SK-N-SH treated with all-trans-retinoic acid at 6 μM for 48 hours (cell line): ENCODE results near the gene AP2A2.

Experiments
- ATAC-seq: fragments of 200-7000 bp; cut with Tn5 transposase; 3 replicates; pipeline ENCODE4 v1.9.1; 2020; ENCODE audit warnings: mild to moderate bottlenecking, moderate library complexity
- ARNTL ChIP-seq: fragments of 450-650 bp; formaldehyde crosslinking; IDR thresholded peaks from 2 replicates; pipeline ENCODE4 v1.5.0; 2020; ENCODE audit warnings: low read depth, mild to moderate bottlenecking, moderate library complexity, borderline replicate concordance
- BACH2 ChIP-seq: fragments of 250-450 bp; sonication (Bioruptor Pico); IDR thresholded peaks from 2 replicates; pipeline ENCODE4 v1.9.0; 2021; ENCODE audit warnings: mild to moderate bottlenecking, borderline replicate concordance
- CREB5 ChIP-seq: fragments of 250-450 bp; sonication (Bioruptor Pico); IDR thresholded peaks from 2 replicates; pipeline ENCODE4 v1.5.1; 2020; ENCODE audit warnings: low read depth, mild to moderate bottlenecking, moderate library complexity
- CSDC2 ChIP-seq: fragments of 250-450 bp; sonication (Bioruptor Pico); IDR thresholded peaks from 2 replicates; pipeline ENCODE4 v1.5.0; 2020; ENCODE audit warnings: mild to moderate bottlenecking, moderate library complexity
- CSRNP3 ChIP-seq: fragments of 250-450 bp; sonication (Bioruptor Pico); IDR thresholded peaks from 2 replicates; pipeline ENCODE4 v1.5.1; 2021; ENCODE audit warnings: mild to moderate bottlenecking, moderate library complexity
- ESRRG ChIP-seq: fragments of 250-450 bp; sonication (Bioruptor Pico); IDR thresholded peaks from 2 replicates; pipeline ENCODE4 v1.6.1; 2021; ENCODE audit warnings: mild to moderate bottlenecking
- GLIS3 ChIP-seq: fragments of 250-450 bp; sonication (Bioruptor Pico); IDR thresholded peaks from 2 replicates; pipeline ENCODE4 v1.5.0; 2020; ENCODE audit warnings: mild to moderate bottlenecking, moderate library complexity
- ISL1 ChIP-seq: fragments of 250-450 bp; sonication (Bioruptor Pico); IDR thresholded peaks from 2 replicates; pipeline ENCODE4 v2.1.2; 2022; ENCODE audit warnings: mild to moderate bottlenecking, moderate library complexity
- OSR1 ChIP-seq: fragments of 250-450 bp; sonication (Bioruptor Pico); IDR thresholded peaks from 2 replicates; pipeline ENCODE4 v1.8.0; 2022; ENCODE audit warnings: moderate library complexity, mild to moderate bottlenecking, inconsistent platforms
- PATZ1 ChIP-seq: fragments of 250-450 bp; sonication (Bioruptor Pico); IDR thresholded peaks from 2 replicates; pipeline ENCODE4 v1.8.0; 2020; ENCODE audit warnings: mild to moderate bottlenecking, moderate library complexity, borderline replicate concordance
- POU6F1 ChIP-seq: fragments of 250-450 bp; sonication (Bioruptor Pico); IDR thresholded peaks from 2 replicates; pipeline ENCODE4 v1.8.0; 2021; ENCODE audit warnings: low read depth, mild to moderate bottlenecking, moderate library complexity, borderline replicate concordance
- PPARA ChIP-seq: fragments of 250-450 bp; sonication (Bioruptor Pico); IDR thresholded peaks from 2 replicates; pipeline ENCODE4 v1.5.0; 2020; ENCODE audit warnings: mild to moderate bottlenecking, borderline replicate concordance
- RARB ChIP-seq: fragments of 250-450 bp; sonication (Bioruptor Pico); IDR thresholded peaks from 2 replicates; pipeline ENCODE4 v1.8.0; 2021; ENCODE audit warnings: mild to moderate bottlenecking, moderate library complexity
- SNAI2 ChIP-seq: fragments of 250-450 bp; sonication (Bioruptor Pico); IDR thresholded peaks from 2 replicates; pipeline ENCODE4 v1.5.0; 2020; ENCODE audit warnings: mild to moderate bottlenecking, moderate library complexity
- TOX ChIP-seq: fragments of 250-450 bp; sonication (Bioruptor Pico); IDR thresholded peaks from 2 replicates; pipeline ENCODE4 v1.8.0; 2021; ENCODE audit warnings: mild to moderate bottlenecking, moderate library complexity, borderline replicate concordance
- TSHZ2 ChIP-seq: fragments of 250-450 bp; sonication (Bioruptor Pico); IDR thresholded peaks from 2 replicates; pipeline ENCODE4 v1.5.0; 2020; ENCODE audit warnings: mild to moderate bottlenecking, moderate library complexity
- ZC3H10 ChIP-seq: fragments of 250-450 bp; sonication (Bioruptor Pico); IDR thresholded peaks from 2 replicates; pipeline ENCODE4 v1.5.1; 2021; ENCODE audit warnings: mild to moderate bottlenecking, moderate library complexity
- ZFP30 ChIP-seq: fragments of 450-650 bp; formaldehyde crosslinking; IDR thresholded peaks from 2 replicates; pipeline ENCODE4 v1.5.0; 2022; ENCODE audit warnings: mild to moderate bottlenecking, moderate library complexity
- ZNF565 ChIP-seq: fragments of 450-650 bp; formaldehyde crosslinking; conservative IDR thresholded peaks from 2 replicates; pipeline ENCODE4 v1.5.0; 2020; ENCODE audit warnings: low read depth, mild to moderate bottlenecking, moderate library complexity
- ZNF70 ChIP-seq: fragments of 450-650 bp; formaldehyde crosslinking; IDR thresholded peaks from 2 replicates; pipeline ENCODE4 v1.5.0; 2020; ENCODE audit warnings: mild to moderate bottlenecking, moderate library complexity

The AP2A2 gene

GRCh38 chr11:1019321-1019910 is 93.7 kb downstream of the AP2A2 start:
- TF ChIP-seq PPARA (CRISPR knock-in tag), result no peak
- no peak for TF ChIP-seq OSR1
- no peak for ATAC-seq

GRCh38 chr11:1020211-1020905 is 94.7 kb downstream of the AP2A2 start:
- TF ChIP-seq TSHZ2, result no peak
- no peak for TF ChIP-seq PPARA (CRISPR knock-in tag)
- no peak for TF ChIP-seq ZFP30 (CRISPR knock-in tag)
- no peak for TF ChIP-seq ISL1
- TF ChIP-seq ZNF70 (CRISPR knock-in tag), result no peak
- no peak for TF ChIP-seq POU6F1 (CRISPR knock-in tag)
- no peak for TF ChIP-seq ARNTL (CRISPR knock-in tag)
- TF ChIP-seq SNAI2 (CRISPR knock-in tag), result no peak
- TF ChIP-seq ZNF565 (CRISPR knock-in tag), result no peak
- TF ChIP-seq RARB (CRISPR knock-in tag), result no peak
- TF ChIP-seq ESRRG (CRISPR knock-in tag), result no peak
- ATAC-seq, result no peak

GRCh38 chr11:1022411-1022810 is 96.7 kb downstream of the AP2A2 start:
- ATAC-seq, result no peak
- no peak for TF ChIP-seq ESRRG (CRISPR knock-in tag)
- no peak for TF ChIP-seq ZFP30 (CRISPR knock-in tag)
- TF ChIP-seq CREB5 (CRISPR knock-in tag), result no peak
- no peak for TF ChIP-seq PATZ1 (CRISPR knock-in tag)
- TF ChIP-seq GLIS3, result no peak
- TF ChIP-seq POU6F1 (CRISPR knock-in tag), result no peak
- no peak for TF ChIP-seq TOX
- TF ChIP-seq SNAI2 (CRISPR knock-in tag), result no peak
- no peak for TF ChIP-seq BACH2 (CRISPR knock-in tag)
- no peak for TF ChIP-seq ISL1
- TF ChIP-seq CSRNP3 (CRISPR knock-in tag), result no peak
- no peak for TF ChIP-seq RARB (CRISPR knock-in tag)
- no peak for TF ChIP-seq TSHZ2
- no peak for TF ChIP-seq ZNF70 (CRISPR knock-in tag)
- TF ChIP-seq ZNF565 (CRISPR knock-in tag), result no peak
- no peak for TF ChIP-seq ARNTL (CRISPR knock-in tag)
- TF ChIP-seq CSDC2 (CRISPR knock-in tag), result no peak
- TF ChIP-seq OSR1, result no peak
- TF ChIP-seq ZC3H10, result no peak
